H9 (cell line): ENCODE data around the gene SYT11. TPM values are rescaled to one million over a fixed set of nuclear protein-coding genes. Genes with fewer than 3 reads are reported as not detected.

Source experiments
- DNase-seq: peaks from one replicate; pipeline ENCODE4 v3.0.0-alpha.2; 2017
- H2AFZ ChIP-seq: one replicate; pipeline ENCODE4 v1.6.1; 2013; ENCODE audit warnings: mild to moderate bottlenecking, low read length, control low read depth, moderate library complexity
- H2AK5ac ChIP-seq: 2 replicates; pipeline ENCODE4 v1.6.1; 2013; ENCODE audit warnings: low read length, control low read depth, mixed read lengths; ENCODE audit not compliant: insufficient read length
- H2BK120ac ChIP-seq: one replicate; pipeline ENCODE4 v1.6.1; 2013; ENCODE audit warnings: low read depth, mild to moderate bottlenecking, low read length, control low read depth, inconsistent platforms; ENCODE audit not compliant: poor library complexity, severe bottlenecking
- H2BK12ac ChIP-seq: 2 replicates; pipeline ENCODE4 v1.6.1; 2013; ENCODE audit warnings: low read length, control low read depth, mixed read lengths, low read depth; ENCODE audit not compliant: insufficient read length
- H2BK15ac ChIP-seq: 2 replicates; pipeline ENCODE4 v1.6.1; 2013; ENCODE audit warnings: low read depth, low read length, control low read depth
- H2BK20ac ChIP-seq: one replicate; pipeline ENCODE4 v1.6.1; 2013; ENCODE audit warnings: low read depth, mild to moderate bottlenecking, low read length, control low read depth, inconsistent platforms; ENCODE audit not compliant: poor library complexity, severe bottlenecking
- H2BK5ac ChIP-seq: 2 replicates; pipeline ENCODE4 v1.6.1; 2013; ENCODE audit warnings: low read length, control low read depth, mixed read lengths; ENCODE audit not compliant: insufficient read length
- H3K14ac ChIP-seq: 2 replicates; pipeline ENCODE4 v1.6.1; 2013; ENCODE audit warnings: low read length, control low read depth; ENCODE audit not compliant: insufficient read depth
- H3K18ac ChIP-seq: 2 replicates; pipeline ENCODE4 v1.6.1; 2013; ENCODE audit warnings: low read depth, mild to moderate bottlenecking, mixed read lengths, low read length, control low read depth; ENCODE audit not compliant: insufficient read length
- H3K23ac ChIP-seq: 2 replicates; pipeline ENCODE4 v1.6.1; 2013; ENCODE audit warnings: low read length, control low read depth, mixed read lengths, low read depth; ENCODE audit not compliant: insufficient read length
- H3K23me2 ChIP-seq: 2 replicates; pipeline ENCODE4 v1.6.1; 2013; ENCODE audit warnings: low read depth, mild to moderate bottlenecking, mixed read lengths, low read length, control low read depth; ENCODE audit not compliant: insufficient read length, poor library complexity, severe bottlenecking
- H3K27ac ChIP-seq: 2 replicates; pipeline ENCODE4 v1.5.1; 2013; ENCODE audit warnings: low read length, control low read depth, mixed read lengths, low read depth; ENCODE audit not compliant: insufficient read length
- H3K27me3 ChIP-seq: 2 replicates; pipeline ENCODE4 v1.6.1; 2013; ENCODE audit warnings: low read length, control low read depth, inconsistent platforms; ENCODE audit not compliant: insufficient read depth
- H3K4ac ChIP-seq: 2 replicates; pipeline ENCODE4 v1.6.1; 2013; ENCODE audit warnings: low read depth, mild to moderate bottlenecking, control low read depth, inconsistent platforms, low read length, moderate library complexity
- H3K4me1 ChIP-seq: 2 replicates; pipeline ENCODE4 v1.6.1; 2013; ENCODE audit warnings: low read length, control low read depth, inconsistent platforms; ENCODE audit not compliant: insufficient read depth
- H3K4me2 ChIP-seq: 2 replicates; pipeline ENCODE4 v1.6.1; 2013; ENCODE audit warnings: low read length, control low read depth, mixed read lengths; ENCODE audit not compliant: insufficient read length, insufficient read depth
- H3K56ac ChIP-seq: 2 replicates; pipeline ENCODE4 v1.6.1; 2013; ENCODE audit warnings: low read depth, mild to moderate bottlenecking, mixed read lengths, low read length, control low read depth; ENCODE audit not compliant: insufficient read length
- H3K79me1 ChIP-seq: 2 replicates; pipeline ENCODE4 v1.6.1; 2013; ENCODE audit warnings: low read depth, mild to moderate bottlenecking, moderate library complexity, low read length, control low read depth, inconsistent platforms; ENCODE audit not compliant: insufficient read depth, poor library complexity, severe bottlenecking
- H3K79me2 ChIP-seq: 2 replicates; pipeline ENCODE4 v1.6.1; 2013; ENCODE audit warnings: low read length, control low read depth, inconsistent platforms; ENCODE audit not compliant: insufficient read depth
- H3K9ac ChIP-seq: 2 replicates; pipeline ENCODE4 v1.6.1; 2013; ENCODE audit warnings: low read length, control low read depth, mixed read lengths; ENCODE audit not compliant: insufficient read length; ENCODE audit errors: extremely low read depth
- H3K9me3 ChIP-seq: one replicate; pipeline ENCODE4 v1.6.1; 2013; ENCODE audit warnings: low read depth, low read length, inconsistent platforms; ENCODE audit not compliant: control insufficient read depth
- H3T11ph ChIP-seq: one replicate; pipeline ENCODE4 v1.6.1; 2013; ENCODE audit warnings: mild to moderate bottlenecking, low read length, control low read depth, inconsistent platforms
- H4K20me1 ChIP-seq: one replicate; pipeline ENCODE4 v1.6.1; 2013; ENCODE audit not compliant: control insufficient read depth, insufficient read length, insufficient read depth
- H4K5ac ChIP-seq: 2 replicates; pipeline ENCODE4 v1.6.1; 2013; ENCODE audit warnings: low read depth, mild to moderate bottlenecking, mixed read lengths, low read length, control low read depth; ENCODE audit not compliant: insufficient read length
- H4K8ac ChIP-seq: replicated peaks from 2 replicates; pipeline ENCODE4 v1.6.1; 2013; ENCODE audit warnings: low read length, control low read depth, mixed read lengths, low read depth; ENCODE audit not compliant: insufficient read length
- H4K91ac ChIP-seq: 2 replicates; pipeline ENCODE4 v1.6.1; 2013; ENCODE audit warnings: low read depth, mild to moderate bottlenecking, moderate library complexity, mixed read lengths, low read length, control low read depth; ENCODE audit not compliant: insufficient read length
- H3K27ac Mint-ChIP-seq, 3 experiments: 2 replicates in 2 of 3; 3 replicates in 1 of 3; pipeline ENCODE4 v1.8.0; 2020 to 2021; ENCODE audit warnings: mixed read lengths in 3 of 3, mild to moderate bottlenecking in 1 of 3, moderate library complexity in 1 of 3
- H3K27me3 Mint-ChIP-seq: 2 replicates; pipeline ENCODE4 v1.8.0; 2021; ENCODE audit warnings: low read depth, mild to moderate bottlenecking, moderate library complexity, mixed read lengths
- H3K36me3 Mint-ChIP-seq, 3 experiments: 2 replicates in 2 of 3; 3 replicates in 1 of 3; pipeline ENCODE4 v1.8.0; 2020 to 2021; ENCODE audit warnings: low read depth in 3 of 3, mixed read lengths in 3 of 3; ENCODE audit not compliant: insufficient read depth in 1 of 3
- H3K4me1 Mint-ChIP-seq, 2 experiments: 2 replicates each; pipeline ENCODE4 v1.8.0; 2020; ENCODE audit warnings: mixed read lengths in 2 of 2
- H3K4me3 Mint-ChIP-seq, 2 experiments: 2 replicates in 1 of 2; 3 replicates in 1 of 2; pipeline ENCODE4 v1.8.0; 2020 to 2021; ENCODE audit warnings: mild to moderate bottlenecking in 2 of 2, mixed read lengths in 2 of 2, moderate library complexity in 1 of 2
- H3K9me3 Mint-ChIP-seq, 2 experiments: 2 replicates in 1 of 2; 3 replicates in 1 of 2; pipeline ENCODE4 v1.8.0; 2020; ENCODE audit warnings: mild to moderate bottlenecking in 2 of 2, mixed read lengths in 2 of 2, moderate library complexity in 1 of 2
- CTCF ChIP-seq: fragments of 200-600 bp; sonication (generic); conservative IDR thresholded peaks from 3 replicates; pipeline ENCODE4 v1.8.0; 2021; ENCODE audit warnings: antibody characterized with exemption, mild to moderate bottlenecking
- WGBS: extraction: QIAGEN DNeasy Blood & Tissue Kit; methylation state at CpG from one replicate; pipeline ENCODE4 v1.1.7; 2013; ENCODE audit warnings: missing lambda C conversion rate, low lambda C conversion rate, mixed read lengths; ENCODE audit not compliant: insufficient read length; ENCODE audit errors: extremely low coverage; 5-methylcytosine and 5-hydroxymethylcytosine counted together
- total RNA-seq: library from RNA; stranded (reverse); gene quantifications from 2 replicates; pipeline ENCODE4 v1.2.1, GENCODE V29; 2021

SYT11 gene
- total RNA-seq, 1 experiment from 2014 or later: 0.28 TPM

GRCh38 chr1:155812878-155813277 lies 46.5 kb upstream of the SYT11 start:
- Histone ChIP-seq H2AK5ac (no peak overlapping the region), H3K4ac (no peak overlapping the region), H2AFZ (no peak overlapping the region), H4K5ac (no peak overlapping the region), H3K18ac (no peak overlapping the region), H3T11ph (no peak overlapping the region), H3K23me2 (no peaks in the 10 kb centered on the region), H2BK120ac (no peak overlapping the region), H3K27me3 (no peaks in the 10 kb centered on the region), H2BK12ac (no peak overlapping the region), H4K8ac (no peak overlapping the region), H2BK5ac (no peak overlapping the region), H4K91ac (no peak overlapping the region), H2BK15ac (no peak overlapping the region), H3K9me3 (no peaks in the 10 kb centered on the region), H3K79me1 (no peaks in the 10 kb centered on the region), H3K23ac (no peak overlapping the region), H3K9ac (no peak overlapping the region), H3K4me1 (no peaks in the 10 kb centered on the region), H3K79me2 (no peaks in the 10 kb centered on the region), H3K4me2 (no peak overlapping the region), H4K20me1 (no peaks in the 10 kb centered on the region), H3K14ac (no peak overlapping the region), H2BK20ac (no peak overlapping the region), H3K27ac (no peak overlapping the region), H3K56ac (no peak overlapping the region)
- H3K9me3 Mint-ChIP-seq: no peaks in the 10 kb centered on the region; a peak in 1 of 5 replicates
- no CpG with 5 or more reads among the region's 1 CpG for WGBS
- no peak for TF ChIP-seq CTCF
- H3K36me3 Mint-ChIP-seq: peaks cover 23 to 63% (median 53%) of the 10 kb centered on the region in 3 experiments; a peak in 6 of 7 replicates
- no peak for DNase-seq
- no peak overlapping the region for H3K27ac Mint-ChIP-seq
- no peaks in the 10 kb centered on the region for H3K27me3 Mint-ChIP-seq
- H3K4me3 Mint-ChIP-seq: no peak overlapping the region
- peaks cover 12% of the 10 kb centered on the region in 2 experiments for H3K4me1 Mint-ChIP-seq
